ENCODE data around the gene NEK5. TPM values are rescaled to one million over a fixed set of nuclear protein-coding genes. Genes with fewer than 3 reads are reported as not detected.
"Not testable (repeated sequence)": the region's sequence is repeated elsewhere in the genome, so short reads cannot be mapped to it uniquely, and the experiment has no call there.

NEK5 gene
- total RNA-seq, 6 donors from 2014 or later: 0.23 to 30.2 (median 2.4) TPM

GRCh38 chr13:52105841-52106240 is 23.0 kb downstream of the NEK5 start:
- Histone ChIP-seq H3K4me1 (no peaks in the 10 kb centered on the region), H3K27me3 (no peaks in the 10 kb centered on the region), H3K9me3 (no peaks in the 10 kb centered on the region), H3K27ac (no peak overlapping the region), H3K36me3 (no peaks in the 10 kb centered on the region), H3K4me3 (no peak overlapping the region)
- WGBS, 2 donors: 74 to 80% methylated on average over 1 of the region's 1 CpG
- DNase-seq (no peak), ATAC-seq (ENCODE audit: low FRiP score in 2 of 2) (no peak)
- TF ChIP-seq POLR2AphosphoS5 (IDR thresholded peaks at IDR 0.05) (no peak), POLR2A (IDR thresholded peaks at IDR 0.05) (no peak), CTCF (IDR thresholded peaks at IDR 0.05) (no peak), EP300 (IDR thresholded peaks at IDR 0.05) (no peak)

- no peak overlapping the region for H3K4me3 ChIP-seq
- no peak for DNase-seq
- 90 to 93% methylated on average over 1 of the region's 1 CpG for WGBS, 2 donors
- H3K27ac ChIP-seq: no peak overlapping the region
- no peaks in the 10 kb centered on the region for H3K27me3 ChIP-seq
- TF ChIP-seq POLR2AphosphoS5 (IDR thresholded peaks at IDR 0.05): no peak
- TF ChIP-seq POLR2A (IDR thresholded peaks at IDR 0.05): no peak
- TF ChIP-seq CTCF (IDR thresholded peaks at IDR 0.05): no peak
- no peak for TF ChIP-seq EP300 (IDR thresholded peaks at IDR 0.05)
- H3K9me3 ChIP-seq: no peaks in the 10 kb centered on the region
- H3K36me3 ChIP-seq: no peaks in the 10 kb centered on the region
- H3K4me1 ChIP-seq: no peaks in the 10 kb centered on the region
- no peak for ATAC-seq (ENCODE audit: low FRiP score in 2 of 2)
Observed at GRCh38 chr13:52104624-52105023, 24.2 kb downstream of the NEK5 start.

- no peaks in the 10 kb centered on the region for H3K9me3 ChIP-seq
- no peak overlapping the region for H3K27ac ChIP-seq
- no peaks in the 10 kb centered on the region for H3K27me3 ChIP-seq
- 91 to 93% methylated on average over 5 of the region's 5 CpGs for WGBS, 2 donors
- no peak for ATAC-seq (ENCODE audit: low FRiP score in 2 of 2)
- DNase-seq: no peak
- H3K36me3 ChIP-seq: no peaks in the 10 kb centered on the region
- TF ChIP-seq CTCF (IDR thresholded peaks at IDR 0.05) (no peak), POLR2A (IDR thresholded peaks at IDR 0.05) (no peak), POLR2AphosphoS5 (IDR thresholded peaks at IDR 0.05) (no peak), EP300 (IDR thresholded peaks at IDR 0.05) (no peak)
- no peak overlapping the region for H3K4me3 ChIP-seq
- no peaks in the 10 kb centered on the region for H3K4me1 ChIP-seq
Observed at GRCh38 chr13:52103386-52103785, 25.5 kb downstream of the NEK5 start.

GRCh38 chr13:52102423-52102822 is 26.4 kb downstream of the NEK5 start:
- not testable (repeated sequence) for H3K4me3 ChIP-seq; H3K27ac ChIP-seq; H3K4me1 ChIP-seq; H3K27me3 ChIP-seq; H3K9me3 ChIP-seq; ATAC-seq (ENCODE audit: low FRiP score in 2 of 2); DNase-seq; H3K36me3 ChIP-seq
- 91 to 94% methylated on average over 3 of the region's 3 CpGs for WGBS, 2 donors

- H3K36me3 ChIP-seq: no peaks in the 10 kb centered on the region
- H3K4me1 ChIP-seq: no peaks in the 10 kb centered on the region
- DNase-seq: peak in 1 of 2 donors; percentile 13
- TF ChIP-seq POLR2A (IDR thresholded peaks at IDR 0.05): no peak
- no peak for TF ChIP-seq CTCF (IDR thresholded peaks at IDR 0.05)
- TF ChIP-seq POLR2AphosphoS5 (IDR thresholded peaks at IDR 0.05): no peak
- TF ChIP-seq EP300 (IDR thresholded peaks at IDR 0.05): no peak
- 83% methylated on average over 5 of the region's 5 CpGs; no CpG with 5 or more reads in 1 of the 2 donors for WGBS, 2 donors
- no peaks in the 10 kb centered on the region for H3K9me3 ChIP-seq
- H3K4me3 ChIP-seq: no peak overlapping the region
- H3K27ac ChIP-seq: no peak overlapping the region
- no peaks in the 10 kb centered on the region for H3K27me3 ChIP-seq
- ATAC-seq (ENCODE audit: low FRiP score in 2 of 2): no peak
Observed at GRCh38 chr13:52097197-52097596, 31.7 kb downstream of the NEK5 start.

Measured in upper lobe of left lung (tissue), 6 donors.